Stomach smooth muscle (tissue), 2 donors: Measurements from ENCODE around the gene MTMR2.
A peak's percentile ranks its signal among the peaks of the same experiment; 100 is the strongest.

ENCODE experiments used
- H3K27ac ChIP-seq: one replicate; pipeline ENCODE4 v1.7.0; 2013; ENCODE audit warnings: mild to moderate bottlenecking, low read length, inconsistent platforms
- H3K27me3 ChIP-seq, 2 donors: one replicate each; pipeline ENCODE4 v1.7.0; 2013; ENCODE audit warnings: low read length in 2 of 2; ENCODE audit not compliant: insufficient read depth in 2 of 2, control insufficient read depth in 1 of 2
- H3K36me3 ChIP-seq, 2 donors: one replicate each; pipeline ENCODE4 v1.7.0; 2013; ENCODE audit warnings: low read length in 2 of 2; ENCODE audit not compliant: control insufficient read depth in 2 of 2, insufficient read depth in 2 of 2
- H3K4me1 ChIP-seq: one replicate; pipeline ENCODE4 v1.7.0; 2013; ENCODE audit warnings: low read length; ENCODE audit not compliant: control insufficient read depth, insufficient read depth
- H3K4me3 ChIP-seq, 2 donors: one replicate each; pipeline ENCODE4 v1.7.0; 2013; ENCODE audit warnings: low read length in 2 of 2
- H3K9ac ChIP-seq, 2 donors: one replicate each; pipeline ENCODE4 v1.7.0; 2013; ENCODE audit warnings: low read length in 2 of 2, mild to moderate bottlenecking in 1 of 2
- H3K9me3 ChIP-seq, 2 donors: one replicate each; pipeline ENCODE4 v1.7.0; 2013; ENCODE audit warnings: low read length in 2 of 2; ENCODE audit not compliant: control insufficient read depth in 2 of 2
- donor health status: healthy.
- donor health status: Pancreatic carcinoma.

The MTMR2 gene

GRCh38 chr11:95923728-95924413, at the start of gene MTMR2:
MTMR2 (minus strand) TSS chr11:95924107; CDS start chr11:95923954, 153 bp downstream.
- Histone ChIP-seq H3K27ac (peak within 1 kb of the TSS; percentile 87), H3K27me3 (no peaks in the 10 kb centered on the region), H3K4me1 (no peaks in the 10 kb centered on the region), H3K9ac (peak within 1 kb of the TSS; percentile 90 to 99), H3K4me3 (peak within 1 kb of the TSS; percentile 89 to 90), H3K9me3 (no peaks in the 10 kb centered on the region), H3K36me3 (no peaks in the 10 kb centered on the region)

- no peak overlapping the region for H3K9ac ChIP-seq
- no peak overlapping the region for H3K27ac ChIP-seq
- H3K9me3 ChIP-seq: no peaks in the 10 kb centered on the region
- H3K4me1 ChIP-seq: no peaks in the 10 kb centered on the region
- no peak overlapping the region for H3K4me3 ChIP-seq
- H3K27me3 ChIP-seq: no peaks in the 10 kb centered on the region
- H3K36me3 ChIP-seq: no peaks in the 10 kb centered on the region
These were observed 48.2 kb upstream of the MTMR2 start for GRCh38 chr11:95972060-95972459.

GRCh38 chr11:95968585-95968984, 44.7 kb upstream of the MTMR2 start:
- H3K9ac ChIP-seq: no peak overlapping the region
- no peaks in the 10 kb centered on the region for H3K4me1 ChIP-seq
- no peak overlapping the region for H3K27ac ChIP-seq
- H3K9me3 ChIP-seq: no peaks in the 10 kb centered on the region
- no peak overlapping the region for H3K4me3 ChIP-seq
- H3K27me3 ChIP-seq: no peaks in the 10 kb centered on the region
- no peaks in the 10 kb centered on the region for H3K36me3 ChIP-seq

GRCh38 chr11:95964281-95964680, 40.4 kb upstream of the MTMR2 start:
- no peaks in the 10 kb centered on the region for H3K36me3 ChIP-seq
- H3K9me3 ChIP-seq: no peaks in the 10 kb centered on the region
- H3K9ac ChIP-seq: no peak overlapping the region
- H3K4me3 ChIP-seq: no peak overlapping the region
- H3K27me3 ChIP-seq: no peaks in the 10 kb centered on the region
- no peaks in the 10 kb centered on the region for H3K4me1 ChIP-seq
- no peak overlapping the region for H3K27ac ChIP-seq

- Histone ChIP-seq H3K9me3 (no peaks in the 10 kb centered on the region), H3K36me3 (no peaks in the 10 kb centered on the region), H3K9ac (no peak overlapping the region), H3K27ac (no peak overlapping the region), H3K4me3 (no peak overlapping the region), H3K4me1 (no peaks in the 10 kb centered on the region), H3K27me3 (no peaks in the 10 kb centered on the region)
These were observed 37.9 kb upstream of the MTMR2 start for GRCh38 chr11:95961758-95962157.

GRCh38 chr11:95950905-95951304, 27.0 kb upstream of the MTMR2 start:
- H3K4me3 ChIP-seq: no peak overlapping the region
- H3K9me3 ChIP-seq: no peaks in the 10 kb centered on the region
- no peak overlapping the region for H3K27ac ChIP-seq
- no peaks in the 10 kb centered on the region for H3K36me3 ChIP-seq
- H3K4me1 ChIP-seq: no peaks in the 10 kb centered on the region
- no peak overlapping the region for H3K9ac ChIP-seq
- no peaks in the 10 kb centered on the region for H3K27me3 ChIP-seq

GRCh38 chr11:95948637-95949036, 24.7 kb upstream of the MTMR2 start:
- Histone ChIP-seq H3K9ac (no peak overlapping the region), H3K9me3 (no peaks in the 10 kb centered on the region), H3K4me1 (no peaks in the 10 kb centered on the region), H3K36me3 (no peaks in the 10 kb centered on the region), H3K4me3 (no peak overlapping the region), H3K27me3 (no peaks in the 10 kb centered on the region), H3K27ac (no peak overlapping the region)

GRCh38 chr11:95944623-95945022, 20.7 kb upstream of the MTMR2 start:
- Histone ChIP-seq H3K4me1 (no peaks in the 10 kb centered on the region), H3K27me3 (no peaks in the 10 kb centered on the region), H3K27ac (no peak overlapping the region), H3K4me3 (no peak overlapping the region), H3K36me3 (no peaks in the 10 kb centered on the region), H3K9me3 (no peaks in the 10 kb centered on the region), H3K9ac (no peak overlapping the region)

GRCh38 chr11:95943546-95943945, 19.6 kb upstream of the MTMR2 start:
- Histone ChIP-seq H3K36me3 (no peaks in the 10 kb centered on the region), H3K4me1 (no peaks in the 10 kb centered on the region), H3K9ac (no peak overlapping the region), H3K4me3 (no peak overlapping the region), H3K27ac (no peak overlapping the region), H3K27me3 (no peaks in the 10 kb centered on the region), H3K9me3 (no peaks in the 10 kb centered on the region)

- no peaks in the 10 kb centered on the region for H3K27me3 ChIP-seq
- H3K4me1 ChIP-seq: no peaks in the 10 kb centered on the region
- no peak overlapping the region for H3K9ac ChIP-seq
- no peak overlapping the region for H3K27ac ChIP-seq
- no peaks in the 10 kb centered on the region for H3K36me3 ChIP-seq
- no peak overlapping the region for H3K4me3 ChIP-seq
- peaks cover 0 to 2% of the 10 kb centered on the region in 2 donors for H3K9me3 ChIP-seq
These were observed 15.2 kb upstream of the MTMR2 start for GRCh38 chr11:95939091-95939490.

- H3K9ac ChIP-seq: no peak overlapping the region
- H3K27ac ChIP-seq: no peak overlapping the region
- no peaks in the 10 kb centered on the region for H3K27me3 ChIP-seq
- H3K4me3 ChIP-seq: no peak overlapping the region
- H3K4me1 ChIP-seq: no peaks in the 10 kb centered on the region
- no peaks in the 10 kb centered on the region for H3K36me3 ChIP-seq
- H3K9me3 ChIP-seq: peaks cover 0 to 2% of the 10 kb centered on the region in 2 donors
These were observed 13.5 kb upstream of the MTMR2 start for GRCh38 chr11:95937358-95937757.
